ENCODE results near the gene TPK1.

The TPK1 gene

DNA sequence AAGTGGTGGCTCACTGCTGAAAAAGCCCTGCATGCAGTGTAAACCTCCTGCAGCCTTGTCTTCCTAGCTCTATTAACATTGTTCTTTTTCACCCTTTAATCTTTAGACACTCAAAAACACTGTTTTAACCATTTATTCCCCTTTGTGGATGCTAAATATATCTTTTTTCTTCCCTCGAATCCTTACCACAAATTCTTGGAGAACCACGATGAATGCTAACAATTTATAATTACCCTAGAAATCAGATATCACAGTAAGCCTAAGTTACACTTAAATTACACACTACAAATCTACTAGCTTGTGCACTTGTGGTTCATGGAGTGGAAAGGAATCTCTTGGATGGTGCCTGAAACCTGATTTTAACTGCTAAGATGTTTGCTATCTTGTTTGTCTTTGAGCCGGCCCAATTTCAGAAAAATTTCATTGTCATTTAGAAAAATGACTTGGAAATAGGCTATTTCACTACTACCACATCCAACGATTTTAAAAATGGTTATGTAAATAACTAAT, 307.3 kb downstream of the TPK1 start:
- no peaks in the 10 kb centered on the region for H3K4me1 ChIP-seq
- H3K9ac ChIP-seq, result no peak overlapping the region
- H3K4me2 ChIP-seq, result no peak overlapping the region
- no peak overlapping the region for H3K27ac ChIP-seq
- no peaks in the 10 kb centered on the region for H4K20me1 ChIP-seq
- H3K27me3 ChIP-seq, result no peaks in the 10 kb centered on the region
- H3K4me3 ChIP-seq, result no peak overlapping the region
- no peaks in the 10 kb centered on the region for H3K36me3 ChIP-seq
- TF ChIP-seq Cebpa-rat (IDR thresholded peaks at IDR 0.05), result no peak
- no peaks in the 10 kb centered on the region for H3K9me3 ChIP-seq

DNA sequence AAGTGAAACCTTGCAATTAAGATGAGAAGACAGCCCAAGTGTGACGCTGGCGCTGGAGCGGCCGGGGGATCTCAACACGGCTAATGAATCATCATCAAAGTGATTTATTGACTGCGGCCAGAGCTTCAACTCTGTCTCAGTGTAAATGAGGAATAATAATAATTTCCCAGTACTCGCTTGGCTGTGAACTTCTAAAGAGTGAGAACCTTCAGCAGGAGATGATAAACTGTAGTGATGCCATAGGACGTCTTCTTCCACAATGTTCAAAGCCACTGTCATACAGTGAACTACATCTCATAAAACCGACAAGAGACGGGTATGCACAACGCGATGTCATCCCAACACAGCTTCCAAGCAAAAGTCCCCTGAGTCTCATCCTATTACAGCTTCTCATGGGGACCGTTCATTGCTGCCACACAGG, 308.8 kb downstream of the TPK1 start:
- Histone ChIP-seq H3K4me3 (no peak overlapping the region), H3K9ac (no peak overlapping the region), H3K27me3 (no peaks in the 10 kb centered on the region), H3K4me2 (no peak overlapping the region), H3K36me3 (no peaks in the 10 kb centered on the region), H4K20me1 (no peaks in the 10 kb centered on the region), H3K4me1 (no peaks in the 10 kb centered on the region), H3K9me3 (no peaks in the 10 kb centered on the region), H3K27ac (no peak overlapping the region)
- TF ChIP-seq Cebpa-rat (IDR thresholded peaks at IDR 0.05), result no peak

DNA sequence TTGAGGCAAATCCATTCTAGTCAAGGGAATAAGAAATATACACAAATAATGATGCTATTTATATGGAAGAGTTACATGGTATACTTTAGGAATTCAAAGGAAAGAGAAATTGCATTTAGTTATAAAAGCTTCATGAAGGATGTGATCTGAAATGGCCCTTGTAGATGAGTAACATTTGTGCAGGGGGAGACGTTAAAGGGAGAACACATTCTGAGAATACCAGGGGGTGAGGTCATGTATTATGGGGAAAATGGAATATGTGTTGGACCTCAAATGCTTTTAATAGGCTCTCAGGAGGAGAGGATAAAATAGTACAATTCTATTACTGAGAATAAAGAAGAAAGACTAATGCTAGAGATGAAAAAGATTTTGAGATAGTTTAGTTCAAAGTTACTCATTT, 309.9 kb downstream of the TPK1 start:
- Histone ChIP-seq H3K36me3 (no peaks in the 10 kb centered on the region), H3K9ac (no peak overlapping the region), H3K4me1 (no peaks in the 10 kb centered on the region), H3K9me3 (no peaks in the 10 kb centered on the region), H3K27me3 (no peaks in the 10 kb centered on the region), H3K4me2 (no peak overlapping the region), H3K4me3 (no peak overlapping the region), H3K27ac (no peak overlapping the region), H4K20me1 (no peaks in the 10 kb centered on the region)
- no peak for TF ChIP-seq Cebpa-rat (IDR thresholded peaks at IDR 0.05)

DNA sequence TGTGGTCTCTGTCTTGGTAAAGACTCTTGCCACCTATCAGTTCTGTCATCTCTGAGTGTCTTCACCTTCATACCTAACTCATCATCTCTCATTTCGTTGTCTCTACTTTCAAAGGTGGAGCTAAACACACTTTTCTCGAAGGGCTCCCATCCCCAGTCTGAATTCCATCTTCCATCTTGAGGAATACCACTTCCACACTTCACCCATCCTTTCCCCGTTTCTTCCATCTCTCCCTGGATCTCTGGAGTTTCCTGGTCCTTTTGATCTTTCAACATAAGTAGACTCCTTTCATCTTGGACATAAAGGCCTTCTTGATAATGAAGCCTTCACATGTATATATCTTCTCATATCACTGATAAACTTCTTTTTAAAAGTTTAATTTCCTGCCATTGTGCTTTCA, 311.6 kb downstream of the TPK1 start:
- H3K27ac ChIP-seq, result no peak overlapping the region
- TF ChIP-seq Cebpa-rat (IDR thresholded peaks at IDR 0.05), result no peak
- H3K27me3 ChIP-seq, result no peaks in the 10 kb centered on the region
- H3K36me3 ChIP-seq, result no peaks in the 10 kb centered on the region
- H4K20me1 ChIP-seq, result no peaks in the 10 kb centered on the region
- H3K9ac ChIP-seq, result no peak overlapping the region
- no peaks in the 10 kb centered on the region for H3K9me3 ChIP-seq
- H3K4me2 ChIP-seq, result no peak overlapping the region
- no peaks in the 10 kb centered on the region for H3K4me1 ChIP-seq
- H3K4me3 ChIP-seq, result no peak overlapping the region

DNA sequence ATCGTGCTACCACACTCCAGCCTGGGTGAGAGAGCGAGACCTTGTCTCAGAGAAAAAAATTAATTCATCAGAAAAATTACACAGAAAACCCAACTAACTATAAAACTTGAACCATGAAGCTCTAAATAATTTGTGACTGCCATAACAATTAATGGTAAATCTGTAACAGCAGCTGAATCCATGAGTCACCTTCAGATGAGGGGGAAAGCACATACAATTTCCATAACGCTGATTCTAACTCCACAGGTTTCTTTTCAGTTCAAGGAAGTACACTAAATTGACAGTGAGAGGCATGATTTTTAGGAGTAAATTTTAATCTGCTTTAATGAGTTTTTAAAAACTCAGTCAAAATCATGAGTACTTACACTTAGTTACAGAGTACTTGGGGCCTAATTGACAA, 312.2 kb downstream of the TPK1 start:
- no peak overlapping the region for H3K4me3 ChIP-seq
- TF ChIP-seq Cebpa-rat (IDR thresholded peaks at IDR 0.05), result no peak
- no peaks in the 10 kb centered on the region for H3K9me3 ChIP-seq
- H3K9ac ChIP-seq, result no peak overlapping the region
- H3K4me2 ChIP-seq, result no peak overlapping the region
- H3K27ac ChIP-seq, result no peak overlapping the region
- H4K20me1 ChIP-seq, result no peaks in the 10 kb centered on the region
- H3K36me3 ChIP-seq, result no peaks in the 10 kb centered on the region
- no peaks in the 10 kb centered on the region for H3K4me1 ChIP-seq
- H3K27me3 ChIP-seq, result no peaks in the 10 kb centered on the region

DNA sequence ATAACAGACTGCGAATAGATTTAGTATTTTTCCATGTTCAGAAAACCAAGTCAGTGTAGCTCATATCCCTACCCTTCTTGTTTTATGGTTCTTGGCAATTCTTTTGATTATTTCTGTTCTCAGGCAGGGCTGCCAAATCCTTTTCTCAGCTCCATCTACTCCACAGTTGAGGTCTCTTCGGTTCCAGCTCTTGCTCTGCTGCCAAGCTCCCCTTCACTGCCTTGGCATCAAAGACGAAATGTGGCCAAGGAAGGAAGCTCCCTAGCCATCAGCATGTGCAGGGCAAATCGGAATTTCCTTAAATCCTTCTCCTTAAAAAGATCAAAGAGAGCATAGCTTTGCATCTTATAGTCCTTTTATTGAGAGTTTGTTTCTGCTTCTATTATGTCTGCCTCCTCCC, 315.9 kb downstream of the TPK1 start:
- no peak for TF ChIP-seq Cebpa-rat (IDR thresholded peaks at IDR 0.05)
- H3K4me2 ChIP-seq, result no peak overlapping the region
- no peaks in the 10 kb centered on the region for H3K9me3 ChIP-seq
- no peak overlapping the region for H3K27ac ChIP-seq
- H3K36me3 ChIP-seq, result no peaks in the 10 kb centered on the region
- H3K4me3 ChIP-seq, result no peak overlapping the region
- H3K4me1 ChIP-seq, result no peaks in the 10 kb centered on the region
- H3K27me3 ChIP-seq, result no peaks in the 10 kb centered on the region
- no peaks in the 10 kb centered on the region for H4K20me1 ChIP-seq
- no peak overlapping the region for H3K9ac ChIP-seq

DNA sequence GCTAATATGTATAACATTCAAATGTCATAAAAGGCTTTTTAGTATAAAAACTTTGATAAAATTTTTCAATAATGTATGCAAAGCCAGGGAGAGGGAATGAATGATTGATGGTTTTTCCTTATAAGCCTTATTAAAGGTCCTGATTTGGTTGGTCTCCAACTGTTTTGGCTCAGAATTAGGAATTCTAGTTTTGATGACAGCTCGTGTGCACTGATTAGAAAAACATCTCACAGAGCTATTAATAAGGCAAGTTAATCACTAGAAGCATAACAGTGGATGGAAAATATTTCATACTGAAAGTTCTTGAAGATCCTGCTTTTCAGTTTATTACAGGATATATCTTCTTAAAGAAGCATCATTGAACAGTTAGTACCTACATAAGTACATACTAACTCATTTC, 317.5 kb downstream of the TPK1 start:
- H3K27ac ChIP-seq, result no peak overlapping the region
- H4K20me1 ChIP-seq, result no peaks in the 10 kb centered on the region
- no peaks in the 10 kb centered on the region for H3K4me1 ChIP-seq
- H3K4me2 ChIP-seq, result no peak overlapping the region
- no peaks in the 10 kb centered on the region for H3K9me3 ChIP-seq
- no peaks in the 10 kb centered on the region for H3K36me3 ChIP-seq
- no peak overlapping the region for H3K4me3 ChIP-seq
- no peaks in the 10 kb centered on the region for H3K27me3 ChIP-seq
- no peak for TF ChIP-seq Cebpa-rat (IDR thresholded peaks at IDR 0.05)
- H3K9ac ChIP-seq, result no peak overlapping the region

DNA sequence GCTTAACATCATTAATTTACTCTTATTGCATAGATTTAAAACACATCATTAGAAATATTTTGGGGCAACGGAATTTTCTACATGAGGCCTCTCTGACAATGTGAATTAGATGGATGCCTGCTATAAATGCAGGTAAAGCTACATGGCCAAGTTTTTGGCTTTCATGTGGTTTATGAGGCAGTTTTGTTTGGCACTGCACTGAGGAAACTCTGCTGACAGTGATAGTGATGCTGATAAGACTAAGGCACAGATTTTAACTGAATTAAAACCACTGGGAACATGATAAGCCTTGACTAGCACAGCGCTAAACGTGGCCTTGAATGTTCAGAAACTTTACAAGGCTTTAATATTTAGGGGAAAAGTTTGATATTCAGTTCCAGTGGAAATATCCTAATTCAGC, 318.1 kb downstream of the TPK1 start:
- no peak for TF ChIP-seq Cebpa-rat (IDR thresholded peaks at IDR 0.05)
- H3K4me1 ChIP-seq, result no peaks in the 10 kb centered on the region
- H3K36me3 ChIP-seq, result no peaks in the 10 kb centered on the region
- H3K27ac ChIP-seq, result no peak overlapping the region
- H4K20me1 ChIP-seq, result no peaks in the 10 kb centered on the region
- H3K4me2 ChIP-seq, result no peak overlapping the region
- H3K9ac ChIP-seq, result no peak overlapping the region
- H3K27me3 ChIP-seq, result no peaks in the 10 kb centered on the region
- H3K9me3 ChIP-seq, result no peaks in the 10 kb centered on the region
- H3K4me3 ChIP-seq, result no peak overlapping the region

DNA sequence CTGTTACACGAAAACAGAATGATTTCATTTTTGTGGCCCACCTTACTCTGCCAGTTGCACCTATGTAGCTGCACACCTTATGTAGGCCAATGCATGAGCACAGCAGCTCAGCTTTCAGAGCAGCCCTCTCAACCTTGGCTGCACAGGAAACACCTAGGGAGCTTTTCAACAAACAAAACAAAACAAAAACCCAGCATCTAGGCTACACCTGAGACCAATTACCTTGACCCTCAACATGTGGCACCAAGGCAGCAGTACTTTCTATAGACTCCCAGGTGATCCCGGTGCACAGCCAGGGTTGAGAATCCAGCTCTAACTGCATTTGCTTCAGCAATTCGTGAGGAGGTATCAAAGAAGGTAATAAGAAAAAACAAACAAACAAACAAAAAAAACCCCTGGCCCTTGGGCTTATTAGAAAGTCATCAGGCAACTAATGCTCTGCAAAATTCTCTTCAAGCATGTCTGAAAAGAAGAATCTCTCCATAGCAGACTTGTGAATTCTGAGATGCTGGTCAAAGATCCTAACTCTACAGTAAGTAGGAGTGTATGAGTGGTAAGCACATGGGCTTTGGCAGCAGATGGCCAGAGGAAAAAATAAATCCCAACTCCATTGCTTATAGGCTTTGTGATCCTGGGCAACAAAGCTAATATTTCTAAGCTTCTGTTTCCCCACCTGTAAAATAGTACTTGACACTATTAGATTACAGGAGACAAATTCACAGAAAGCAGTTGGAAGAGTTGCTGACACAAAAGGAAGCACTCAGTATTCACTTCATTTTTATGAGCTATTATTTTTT, 318.9 kb downstream of the TPK1 start:
- H3K9ac ChIP-seq, result no peak overlapping the region
- H3K4me3 ChIP-seq, result no peak overlapping the region
- H3K27me3 ChIP-seq, result no peaks in the 10 kb centered on the region
- H3K9me3 ChIP-seq, result no peaks in the 10 kb centered on the region
- no peak for TF ChIP-seq Cebpa-rat (IDR thresholded peaks at IDR 0.05)
- no peaks in the 10 kb centered on the region for H3K4me1 ChIP-seq
- no peak overlapping the region for H3K4me2 ChIP-seq
- H4K20me1 ChIP-seq, result no peaks in the 10 kb centered on the region
- no peaks in the 10 kb centered on the region for H3K36me3 ChIP-seq
- H3K27ac ChIP-seq, result no peak overlapping the region

DNA sequence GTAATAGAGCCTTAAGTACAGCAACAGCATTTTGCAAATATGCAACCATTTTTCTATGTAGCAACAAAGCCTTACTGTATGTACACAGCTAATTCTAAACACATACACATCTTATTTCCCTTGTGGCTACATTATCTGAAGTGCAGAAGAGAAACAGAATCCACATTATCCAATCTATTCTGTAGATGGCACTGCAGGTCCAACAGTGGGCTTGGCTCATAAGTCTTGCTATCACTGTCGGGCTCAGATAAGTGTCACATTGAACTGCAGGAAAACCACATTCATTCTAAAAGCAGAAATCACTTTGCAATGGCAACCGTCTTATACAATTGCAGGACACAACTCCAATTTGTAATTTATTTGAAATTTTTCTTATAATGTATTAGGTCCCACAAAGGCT, 322.5 kb downstream of the TPK1 start:
- H3K27ac ChIP-seq, result no peak overlapping the region
- no peaks in the 10 kb centered on the region for H3K27me3 ChIP-seq
- no peaks in the 10 kb centered on the region for H3K36me3 ChIP-seq
- no peaks in the 10 kb centered on the region for H3K4me1 ChIP-seq
- no peaks in the 10 kb centered on the region for H3K9me3 ChIP-seq
- H3K9ac ChIP-seq, result no peak overlapping the region
- no peak overlapping the region for H3K4me3 ChIP-seq
- no peak overlapping the region for H3K4me2 ChIP-seq
- no peaks in the 10 kb centered on the region for H4K20me1 ChIP-seq
- TF ChIP-seq Cebpa-rat (IDR thresholded peaks at IDR 0.05), result no peak

DNA sequence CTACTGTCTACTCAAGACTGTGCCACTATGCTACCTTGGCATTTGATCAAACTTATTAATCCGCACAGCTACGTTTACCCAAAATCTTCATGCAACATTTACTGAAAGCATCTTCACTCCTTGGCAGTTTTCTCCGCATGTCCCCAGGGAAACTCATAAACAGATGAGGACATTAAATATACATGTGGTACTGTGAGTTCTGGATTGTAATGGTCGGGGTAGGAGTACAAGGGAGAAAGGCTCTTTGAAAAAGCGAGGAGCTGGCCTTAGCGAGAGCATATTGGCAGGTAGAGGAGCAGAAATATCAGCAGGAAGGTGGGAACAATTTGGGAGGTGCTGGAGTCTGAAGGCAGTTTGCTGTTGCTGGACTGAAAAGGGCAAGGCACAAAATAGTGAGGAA, 325.2 kb downstream of the TPK1 start:
- Histone ChIP-seq H4K20me1 (no peaks in the 10 kb centered on the region), H3K36me3 (no peaks in the 10 kb centered on the region), H3K4me1 (no peaks in the 10 kb centered on the region), H3K9me3 (no peaks in the 10 kb centered on the region), H3K27me3 (no peaks in the 10 kb centered on the region), H3K4me3 (no peak overlapping the region), H3K27ac (no peak overlapping the region), H3K9ac (no peak overlapping the region), H3K4me2 (no peak overlapping the region)
- no peak for TF ChIP-seq Cebpa-rat (IDR thresholded peaks at IDR 0.05)

All from BLaER1 (cell line).